Measurements from ENCODE around the gene OR6N1.

DNA sequence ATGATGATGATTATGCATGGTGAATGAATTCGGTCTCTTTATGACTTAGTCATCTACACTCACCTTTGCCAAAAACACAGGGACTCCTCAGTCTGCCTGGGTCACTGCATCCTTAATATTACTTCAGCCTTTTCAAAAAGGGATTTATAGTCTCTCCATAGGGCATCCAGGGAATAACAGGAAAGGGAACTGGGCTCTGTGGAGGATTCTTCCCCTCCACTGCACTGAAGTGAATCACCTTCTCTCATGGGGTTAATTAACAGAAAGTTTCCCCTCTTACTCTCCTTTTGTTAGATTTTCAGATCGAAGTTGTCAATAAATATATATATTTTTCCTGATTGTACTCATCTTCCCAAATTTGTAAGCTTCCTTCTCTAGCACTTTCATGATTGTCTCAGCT is 51.4 kb downstream of the OR6N1 start, which contains the start of gene OR6K3:
- TF ChIP-seq, protein P1, sequence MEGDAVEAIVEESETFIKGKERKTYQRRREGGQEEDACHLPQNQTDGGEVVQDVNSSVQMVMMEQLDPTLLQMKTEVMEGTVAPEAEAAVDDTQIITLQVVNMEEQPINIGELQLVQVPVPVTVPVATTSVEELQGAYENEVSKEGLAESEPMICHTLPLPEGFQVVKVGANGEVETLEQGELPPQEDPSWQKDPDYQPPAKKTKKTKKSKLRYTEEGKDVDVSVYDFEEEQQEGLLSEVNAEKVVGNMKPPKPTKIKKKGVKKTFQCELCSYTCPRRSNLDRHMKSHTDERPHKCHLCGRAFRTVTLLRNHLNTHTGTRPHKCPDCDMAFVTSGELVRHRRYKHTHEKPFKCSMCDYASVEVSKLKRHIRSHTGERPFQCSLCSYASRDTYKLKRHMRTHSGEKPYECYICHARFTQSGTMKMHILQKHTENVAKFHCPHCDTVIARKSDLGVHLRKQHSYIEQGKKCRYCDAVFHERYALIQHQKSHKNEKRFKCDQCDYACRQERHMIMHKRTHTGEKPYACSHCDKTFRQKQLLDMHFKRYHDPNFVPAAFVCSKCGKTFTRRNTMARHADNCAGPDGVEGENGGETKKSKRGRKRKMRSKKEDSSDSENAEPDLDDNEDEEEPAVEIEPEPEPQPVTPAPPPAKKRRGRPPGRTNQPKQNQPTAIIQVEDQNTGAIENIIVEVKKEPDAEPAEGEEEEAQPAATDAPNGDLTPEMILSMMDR (IDR thresholded peaks at IDR 0.05): no peak
- TF ChIP-seq POLR2A (IDR thresholded peaks at IDR 0.05): no peak

Measured in Peyer's patch (tissue), 4 donors.